WI38 (cell line): ENCODE results near the gene SLC44A5.
"Not testable (repeated sequence)": the region's sequence is repeated elsewhere in the genome, so short reads cannot be mapped to it uniquely, and the experiment has no call there.

ENCODE experiments used
- H3K4me3 ChIP-seq: 2 replicates; pipeline ENCODE4 v1.5.1; 2011; ENCODE audit warnings: low read depth, mild to moderate bottlenecking, control low read depth, low read length
- TF ChIP-seq, protein P1 (sequence below): IDR thresholded peaks from 2 replicates; pipeline ENCODE4 v1.5.1; 2012; ENCODE audit warnings: low read depth, mild to moderate bottlenecking, control low read depth, low read length

SLC44A5 gene

GRCh38 chr1:75400716-75401115 is 210.2 kb downstream of the SLC44A5 start:
- TF ChIP-seq, protein P1, sequence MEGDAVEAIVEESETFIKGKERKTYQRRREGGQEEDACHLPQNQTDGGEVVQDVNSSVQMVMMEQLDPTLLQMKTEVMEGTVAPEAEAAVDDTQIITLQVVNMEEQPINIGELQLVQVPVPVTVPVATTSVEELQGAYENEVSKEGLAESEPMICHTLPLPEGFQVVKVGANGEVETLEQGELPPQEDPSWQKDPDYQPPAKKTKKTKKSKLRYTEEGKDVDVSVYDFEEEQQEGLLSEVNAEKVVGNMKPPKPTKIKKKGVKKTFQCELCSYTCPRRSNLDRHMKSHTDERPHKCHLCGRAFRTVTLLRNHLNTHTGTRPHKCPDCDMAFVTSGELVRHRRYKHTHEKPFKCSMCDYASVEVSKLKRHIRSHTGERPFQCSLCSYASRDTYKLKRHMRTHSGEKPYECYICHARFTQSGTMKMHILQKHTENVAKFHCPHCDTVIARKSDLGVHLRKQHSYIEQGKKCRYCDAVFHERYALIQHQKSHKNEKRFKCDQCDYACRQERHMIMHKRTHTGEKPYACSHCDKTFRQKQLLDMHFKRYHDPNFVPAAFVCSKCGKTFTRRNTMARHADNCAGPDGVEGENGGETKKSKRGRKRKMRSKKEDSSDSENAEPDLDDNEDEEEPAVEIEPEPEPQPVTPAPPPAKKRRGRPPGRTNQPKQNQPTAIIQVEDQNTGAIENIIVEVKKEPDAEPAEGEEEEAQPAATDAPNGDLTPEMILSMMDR: no peak
- H3K4me3 ChIP-seq: no peak overlapping the region

GRCh38 chr1:75396745-75397144 is 214.2 kb downstream of the SLC44A5 start:
- TF ChIP-seq, protein P1: no peak
- H3K4me3 ChIP-seq: no peak overlapping the region

DNA sequence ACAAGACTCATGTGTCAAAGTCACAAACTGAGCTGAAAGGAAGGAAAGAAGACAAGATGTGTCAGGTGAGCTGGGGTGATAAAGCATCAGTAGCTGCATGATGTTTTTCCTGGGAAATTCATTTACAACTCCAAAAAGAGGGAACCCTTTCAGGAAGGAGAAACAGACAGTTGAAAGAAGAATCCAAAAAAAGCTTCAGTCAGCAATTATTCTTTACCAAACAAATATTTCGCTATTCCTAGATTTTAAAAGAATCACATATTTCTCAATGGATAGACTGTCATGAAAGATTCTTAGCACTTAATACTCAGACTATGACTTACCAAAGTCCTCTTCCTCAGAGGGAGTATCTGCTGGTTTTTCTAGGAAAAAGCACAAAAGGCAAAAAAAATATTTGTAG is 214.7 kb downstream of the SLC44A5 start:
- TF ChIP-seq, protein P1: no peak
- no peak overlapping the region for H3K4me3 ChIP-seq

DNA sequence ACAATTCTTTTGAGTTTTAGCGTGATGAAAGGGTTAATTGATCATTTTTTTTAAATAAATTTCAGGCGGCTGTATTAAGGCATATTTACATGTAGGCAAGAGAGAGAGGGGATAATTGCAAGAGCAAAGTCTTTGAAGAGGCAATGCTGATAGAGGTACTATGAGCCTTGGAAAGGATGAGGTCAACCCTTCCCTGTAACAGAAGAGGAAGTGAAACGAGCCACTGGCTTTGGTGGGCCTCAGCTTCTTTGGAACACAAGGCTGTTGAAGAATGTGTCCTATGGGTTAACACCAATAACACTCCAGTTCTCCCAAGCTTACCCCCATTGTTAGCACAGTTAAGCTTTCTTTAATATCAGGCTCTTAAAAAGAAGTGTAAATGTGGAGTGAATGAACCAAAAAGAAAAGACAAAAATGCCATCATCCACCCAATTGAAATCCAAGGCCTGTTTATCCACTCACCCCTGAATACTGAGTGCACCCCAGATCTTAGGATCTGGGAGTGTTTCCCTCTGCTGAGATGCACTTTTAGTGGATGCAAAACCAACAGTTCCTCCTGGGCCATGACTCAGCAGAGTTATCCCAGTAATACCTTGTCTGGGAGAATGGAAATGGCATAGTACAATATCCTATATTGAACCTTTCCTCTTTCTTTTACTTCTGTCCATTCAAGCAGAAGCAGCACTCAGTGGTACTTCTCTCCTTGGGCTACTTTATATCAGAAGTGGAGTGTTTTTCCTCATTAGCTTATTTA is 216.4 kb downstream of the SLC44A5 start:
- TF ChIP-seq, protein P1: no peak
- no peak overlapping the region for H3K4me3 ChIP-seq

GRCh38 chr1:75392278-75392677 is 218.6 kb downstream of the SLC44A5 start:
- no peak overlapping the region for H3K4me3 ChIP-seq

GRCh38 chr1:75375476-75376447 is 235.2 kb downstream of the SLC44A5 start:
- not testable (repeated sequence) for H3K4me3 ChIP-seq

More at GRCh38 chr1:75392278-75392677, 218.6 kb downstream of the SLC44A5 start:
- TF ChIP-seq, protein P1: no peak

GRCh38 chr1:75373542-75374159 is 237.3 kb downstream of the SLC44A5 start:
- TF ChIP-seq, protein P1: no peak
- H3K4me3 ChIP-seq: no peak overlapping the region
